ENCODE data around the gene C1orf198. TPM values are rescaled to one million over a fixed set of nuclear protein-coding genes. Genes with fewer than 3 reads are reported as not detected.

Gene C1orf198
- polyA plus RNA-seq, 1 donor (not counting 4 experiments of a cell fraction or from before 2014, with no cell fraction given) = 6.8 TPM

DNA sequence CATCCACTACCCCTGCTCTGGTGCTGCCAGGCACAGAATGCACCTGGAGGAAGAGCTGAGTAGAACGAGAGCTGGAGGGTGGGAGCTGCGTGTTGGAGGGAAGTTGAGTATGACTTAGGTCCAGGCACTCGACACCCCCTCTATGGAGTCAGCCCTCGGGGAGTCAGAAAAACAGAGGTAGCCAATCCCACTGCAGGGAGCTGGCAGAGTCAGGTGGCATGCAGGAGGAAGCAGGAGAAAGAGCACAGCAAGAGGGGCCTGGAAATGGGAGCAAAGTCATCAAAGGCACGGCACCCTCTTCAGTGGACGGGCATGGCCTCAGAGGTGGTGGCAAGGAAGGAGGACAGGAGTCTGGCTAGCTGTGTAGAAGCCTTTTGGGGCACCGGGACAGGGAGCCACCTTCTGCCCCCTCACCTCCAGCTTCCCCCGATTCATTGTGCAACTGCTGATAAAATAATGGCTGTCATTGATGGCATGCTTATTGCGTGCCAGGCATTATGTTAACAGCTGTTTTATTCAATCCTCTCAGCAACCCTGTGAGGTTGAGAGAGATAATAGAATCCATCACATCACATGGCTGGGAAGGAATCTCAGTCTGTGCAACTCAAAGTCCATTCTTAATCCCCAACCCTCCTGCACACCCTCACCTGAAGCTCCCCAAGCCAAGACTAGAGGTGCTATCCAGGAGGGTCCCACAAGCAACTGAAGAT lies 42.0 kb downstream of the C1orf198 start:
- Histone ChIP-seq H3K4me1 (ENCODE audit: control insufficient read depth, extremely low read depth, insufficient read depth, low read length) (peaks cover 4% of the 10 kb centered on the region), H3K36me3 (ENCODE audit: control insufficient read depth in 2 of 2, extremely low read depth in 1 of 2, insufficient read depth in 2 of 2, low read length in 2 of 2) (no peaks in the 10 kb centered on the region), H2AFZ (ENCODE audit: control insufficient read depth, low read length) (no peak overlapping the region), H3K27me3 (ENCODE audit: control insufficient read depth, extremely low read depth, insufficient read depth, low read length) (no peaks in the 10 kb centered on the region), H3K27ac (ENCODE audit: control insufficient read depth, insufficient read depth, low read length) (no peak overlapping the region), H3K79me2 (ENCODE audit: control insufficient read depth, insufficient read depth, low read length) (no peaks in the 10 kb centered on the region), H3K4me2 (ENCODE audit: control insufficient read depth, extremely low read depth, insufficient read depth, low read depth, low read length) (no peak overlapping the region), H3K9me3 (ENCODE audit: control insufficient read depth, low read depth, low read length) (no peaks in the 10 kb centered on the region), H3K9me1 (ENCODE audit: control insufficient read depth, extremely low read depth, insufficient read depth, low read length) (no peaks in the 10 kb centered on the region), H3K4me3 (ENCODE audit: control insufficient read depth in 2 of 3, extremely low read depth in 1 of 3, insufficient read depth in 2 of 3, low read depth in 1 of 3, low read length in 3 of 3) (no peak overlapping the region), H4K20me1 (ENCODE audit: control insufficient read depth, extremely low read depth, insufficient read depth, low read length) (no peaks in the 10 kb centered on the region), H3K9ac (ENCODE audit: control insufficient read depth, extremely low read depth, insufficient read depth, low read length) (no peak overlapping the region)
- DNase-seq (ENCODE audit: low read depth, low spot score) (no peak), FAIRE-seq (no peak)
- no peak for TF ChIP-seq EZH2 (IDR thresholded peaks at IDR 0.05; ENCODE audit: low read length)
- TF ChIP-seq, protein P1, sequence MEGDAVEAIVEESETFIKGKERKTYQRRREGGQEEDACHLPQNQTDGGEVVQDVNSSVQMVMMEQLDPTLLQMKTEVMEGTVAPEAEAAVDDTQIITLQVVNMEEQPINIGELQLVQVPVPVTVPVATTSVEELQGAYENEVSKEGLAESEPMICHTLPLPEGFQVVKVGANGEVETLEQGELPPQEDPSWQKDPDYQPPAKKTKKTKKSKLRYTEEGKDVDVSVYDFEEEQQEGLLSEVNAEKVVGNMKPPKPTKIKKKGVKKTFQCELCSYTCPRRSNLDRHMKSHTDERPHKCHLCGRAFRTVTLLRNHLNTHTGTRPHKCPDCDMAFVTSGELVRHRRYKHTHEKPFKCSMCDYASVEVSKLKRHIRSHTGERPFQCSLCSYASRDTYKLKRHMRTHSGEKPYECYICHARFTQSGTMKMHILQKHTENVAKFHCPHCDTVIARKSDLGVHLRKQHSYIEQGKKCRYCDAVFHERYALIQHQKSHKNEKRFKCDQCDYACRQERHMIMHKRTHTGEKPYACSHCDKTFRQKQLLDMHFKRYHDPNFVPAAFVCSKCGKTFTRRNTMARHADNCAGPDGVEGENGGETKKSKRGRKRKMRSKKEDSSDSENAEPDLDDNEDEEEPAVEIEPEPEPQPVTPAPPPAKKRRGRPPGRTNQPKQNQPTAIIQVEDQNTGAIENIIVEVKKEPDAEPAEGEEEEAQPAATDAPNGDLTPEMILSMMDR (optimal IDR thresholded peaks at IDR 0.05 in 1 of 3, IDR thresholded peaks at IDR 0.05 in 1 of 3, conservative IDR thresholded peaks at IDR 0.05 in 1 of 3; ENCODE audit: extremely low read depth in 1 of 3, insufficient read depth in 2 of 3, low read length in 3 of 3) = no peak
- dilution Hi-C loops (cut with MboI; ENCODE audit: extremely low pct_ligation_motif_present, low sequenced_read_pairs) = no loop called here

DNA sequence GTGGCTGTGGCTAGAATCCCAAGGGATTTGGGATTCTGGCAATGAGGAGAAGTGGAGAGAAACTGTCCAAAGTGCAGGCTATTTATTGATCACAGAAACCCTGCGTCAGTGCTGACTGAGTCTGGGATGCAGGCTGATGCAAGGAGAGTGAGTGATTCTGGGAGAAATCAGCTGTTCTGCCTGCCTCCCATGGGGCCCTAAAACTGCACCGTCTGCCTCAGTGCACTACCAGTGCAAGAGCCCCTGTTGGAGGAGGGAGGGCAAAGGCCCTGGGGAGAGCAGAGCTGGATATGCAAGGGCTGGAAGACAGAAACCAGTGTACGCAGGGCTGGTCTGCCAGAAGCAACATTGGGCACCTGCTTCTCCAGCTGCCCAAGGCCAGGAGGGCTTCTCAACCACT lies 42.6 kb downstream of the C1orf198 start:
- no peaks in the 10 kb centered on the region for H3K9me3 ChIP-seq (ENCODE audit: control insufficient read depth, low read depth, low read length)
- TF ChIP-seq, protein P1 (optimal IDR thresholded peaks at IDR 0.05 in 1 of 3, IDR thresholded peaks at IDR 0.05 in 1 of 3, conservative IDR thresholded peaks at IDR 0.05 in 1 of 3; ENCODE audit: extremely low read depth in 1 of 3, insufficient read depth in 2 of 3, low read length in 3 of 3) = no peak
- no peak for TF ChIP-seq EZH2 (IDR thresholded peaks at IDR 0.05; ENCODE audit: low read length)
- no peak overlapping the region for H3K4me2 ChIP-seq (ENCODE audit: control insufficient read depth, extremely low read depth, insufficient read depth, low read depth, low read length)
- no peaks in the 10 kb centered on the region for H4K20me1 ChIP-seq (ENCODE audit: control insufficient read depth, extremely low read depth, insufficient read depth, low read length)
- no peak for DNase-seq (ENCODE audit: low read depth, low spot score)
- H3K27ac ChIP-seq (ENCODE audit: control insufficient read depth, insufficient read depth, low read length) = no peak overlapping the region
- H2AFZ ChIP-seq (ENCODE audit: control insufficient read depth, low read length) = no peak overlapping the region
- no peak for FAIRE-seq
- no peak overlapping the region for H3K4me3 ChIP-seq (ENCODE audit: control insufficient read depth in 2 of 3, extremely low read depth in 1 of 3, insufficient read depth in 2 of 3, low read depth in 1 of 3, low read length in 3 of 3)
- no peaks in the 10 kb centered on the region for H3K36me3 ChIP-seq (ENCODE audit: control insufficient read depth in 2 of 2, extremely low read depth in 1 of 2, insufficient read depth in 2 of 2, low read length in 2 of 2)
- H3K9ac ChIP-seq (ENCODE audit: control insufficient read depth, extremely low read depth, insufficient read depth, low read length) = no peak overlapping the region
- dilution Hi-C loops (cut with MboI; ENCODE audit: extremely low pct_ligation_motif_present, low sequenced_read_pairs) = no loop called here
- no peaks in the 10 kb centered on the region for H3K79me2 ChIP-seq (ENCODE audit: control insufficient read depth, insufficient read depth, low read length)
- H3K27me3 ChIP-seq (ENCODE audit: control insufficient read depth, extremely low read depth, insufficient read depth, low read length) = no peaks in the 10 kb centered on the region
- H3K4me1 ChIP-seq (ENCODE audit: control insufficient read depth, extremely low read depth, insufficient read depth, low read length) = peaks cover 4% of the 10 kb centered on the region
- no peaks in the 10 kb centered on the region for H3K9me1 ChIP-seq (ENCODE audit: control insufficient read depth, extremely low read depth, insufficient read depth, low read length)

Measured in keratinocyte (primary cell).